ENCODE results near the gene PDILT.
A peak's percentile ranks its signal among the peaks of the same experiment; 100 is the strongest.

Gene PDILT

DNA sequence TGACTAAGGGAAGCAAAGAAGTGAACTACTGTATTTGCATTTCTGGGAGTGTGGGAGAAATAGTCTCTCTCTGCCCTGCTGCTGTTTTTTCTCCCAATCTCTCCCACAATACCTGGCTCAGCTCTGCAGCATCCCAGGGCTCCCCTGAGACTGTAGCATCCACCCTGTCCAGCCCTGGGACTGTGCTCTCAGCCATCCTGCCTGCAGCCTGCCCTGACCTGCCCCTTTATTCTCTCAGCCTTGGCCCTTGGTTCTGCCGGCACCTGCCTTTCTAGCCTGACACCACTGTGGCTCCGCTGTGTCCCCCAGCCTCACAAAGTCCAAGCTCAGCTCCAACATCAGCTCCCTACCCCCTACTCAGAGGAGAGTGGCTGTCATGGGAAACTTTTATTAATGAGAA is 1.9 kb downstream of the PDILT start:
- DNase-seq (ENCODE audit: low spot score): no peak

DNA sequence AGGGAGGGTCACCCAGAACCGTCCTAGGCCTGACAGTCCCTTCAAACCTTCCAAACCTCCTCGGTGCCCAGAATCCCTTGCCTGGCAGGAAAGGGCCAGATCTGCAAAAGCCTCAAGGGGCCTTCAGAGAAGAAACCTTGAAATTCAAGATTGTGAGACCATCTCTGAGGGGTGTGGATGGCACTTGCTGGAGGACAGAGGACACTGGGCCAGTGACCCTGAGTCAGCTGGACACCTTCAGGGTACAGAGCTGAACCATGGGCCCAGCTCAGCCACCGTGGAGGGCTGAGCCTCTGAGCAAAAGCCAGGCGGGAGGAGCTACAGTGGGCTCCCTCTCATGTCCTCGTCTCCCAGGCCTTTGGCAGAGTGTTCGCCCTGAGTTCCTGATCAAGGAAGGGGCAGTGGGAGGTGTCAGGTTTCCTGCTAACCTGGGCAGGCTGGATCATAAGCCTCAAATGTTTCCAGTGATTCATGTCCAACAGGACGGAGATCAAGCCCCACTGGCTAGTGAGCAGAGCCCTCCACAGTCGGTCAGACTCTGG is 3.0 kb downstream of the PDILT start:
- no peak for DNase-seq (ENCODE audit: low spot score)

DNA sequence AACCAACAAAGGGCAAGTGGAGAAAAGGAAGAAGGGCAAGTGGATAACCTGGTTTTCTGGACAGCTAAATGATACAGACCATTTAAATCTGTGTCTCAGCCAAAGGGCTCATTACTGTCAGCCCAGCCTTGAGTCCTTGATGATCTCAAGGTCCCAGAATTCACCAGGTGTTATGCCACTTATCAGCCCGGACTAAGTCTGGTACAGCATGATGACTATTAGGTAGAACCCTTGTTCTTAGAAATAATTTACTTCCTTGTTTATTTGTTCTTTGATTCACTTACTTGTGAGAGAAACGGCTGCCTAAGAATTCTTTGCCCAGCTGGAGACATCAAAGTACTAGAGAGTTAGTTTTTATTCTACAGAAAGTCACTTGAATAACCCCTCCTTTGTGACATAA is 3.5 kb downstream of the PDILT start:
- no peak for DNase-seq (ENCODE audit: low spot score)

DNA sequence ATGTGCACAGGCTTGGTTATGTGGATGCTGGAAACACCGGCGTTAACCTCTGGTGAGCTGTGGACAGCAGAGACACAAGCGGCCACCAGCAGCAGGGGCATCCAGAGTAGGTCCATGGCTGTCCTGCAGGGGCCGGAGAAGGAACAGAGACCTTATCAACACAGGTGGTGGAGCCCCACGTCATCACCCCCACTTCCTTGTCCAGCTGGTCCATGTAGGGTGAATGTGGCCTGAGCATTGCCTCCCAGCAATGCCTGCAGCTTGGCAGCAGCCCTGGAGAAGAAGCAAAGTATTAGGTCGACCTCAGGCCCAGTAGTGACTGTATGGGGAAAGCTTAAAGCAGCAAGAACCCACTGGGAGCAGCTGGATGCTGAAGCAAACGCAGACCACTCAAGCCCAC is 5.4 kb downstream of the PDILT start:
- no peak for DNase-seq (ENCODE audit: low spot score)

DNA sequence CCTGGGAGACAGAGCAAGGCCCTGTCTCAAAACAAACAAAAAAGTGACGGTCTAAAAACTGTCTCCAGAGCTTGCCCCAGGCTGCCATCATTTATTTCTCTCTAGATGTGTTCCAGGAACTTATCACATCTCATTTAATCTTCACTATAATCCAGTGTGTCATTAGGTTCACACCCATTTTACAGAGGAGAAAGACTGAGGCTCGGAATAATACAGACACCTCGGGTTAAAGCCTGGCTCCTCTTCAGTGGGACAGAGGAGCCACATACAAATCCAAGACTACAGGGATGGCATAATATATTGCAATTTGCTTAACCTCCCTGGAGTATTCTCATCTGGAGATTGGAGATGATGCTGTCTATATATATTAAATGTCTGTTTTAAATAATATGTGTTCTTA is 5.9 kb downstream of the PDILT start:
- no peak for DNase-seq (ENCODE audit: low spot score)

DNA sequence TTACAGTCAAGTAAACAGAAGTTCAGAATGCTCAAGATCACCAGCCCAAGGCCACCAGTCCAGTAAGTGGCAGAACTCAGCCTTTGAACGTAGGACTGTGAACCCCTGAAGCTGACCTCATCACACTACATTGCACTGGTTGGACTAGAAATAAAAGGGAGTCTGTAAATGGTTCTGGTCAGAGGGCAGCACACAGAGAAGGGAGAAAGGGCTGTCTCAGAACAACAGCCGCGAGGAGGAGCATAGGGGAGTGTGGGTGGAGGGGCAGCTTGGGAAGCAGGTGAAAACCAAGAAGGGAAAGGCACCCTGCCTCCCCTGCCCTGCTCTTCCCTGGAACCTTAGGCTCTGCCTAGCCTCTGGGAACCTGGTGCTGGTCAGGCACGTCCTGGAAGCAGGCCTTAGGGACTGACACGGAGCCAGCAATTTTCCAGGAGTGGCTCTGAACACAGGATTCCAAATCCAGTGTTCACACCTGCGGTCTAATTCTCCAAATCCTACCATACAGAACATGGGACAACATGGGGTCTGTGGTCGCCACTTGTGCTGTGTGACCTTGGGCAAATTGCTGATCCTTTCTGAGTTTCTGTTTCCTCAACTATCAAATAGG is 7.0 kb downstream of the PDILT start:
- no peak for DNase-seq (ENCODE audit: low spot score)

DNA sequence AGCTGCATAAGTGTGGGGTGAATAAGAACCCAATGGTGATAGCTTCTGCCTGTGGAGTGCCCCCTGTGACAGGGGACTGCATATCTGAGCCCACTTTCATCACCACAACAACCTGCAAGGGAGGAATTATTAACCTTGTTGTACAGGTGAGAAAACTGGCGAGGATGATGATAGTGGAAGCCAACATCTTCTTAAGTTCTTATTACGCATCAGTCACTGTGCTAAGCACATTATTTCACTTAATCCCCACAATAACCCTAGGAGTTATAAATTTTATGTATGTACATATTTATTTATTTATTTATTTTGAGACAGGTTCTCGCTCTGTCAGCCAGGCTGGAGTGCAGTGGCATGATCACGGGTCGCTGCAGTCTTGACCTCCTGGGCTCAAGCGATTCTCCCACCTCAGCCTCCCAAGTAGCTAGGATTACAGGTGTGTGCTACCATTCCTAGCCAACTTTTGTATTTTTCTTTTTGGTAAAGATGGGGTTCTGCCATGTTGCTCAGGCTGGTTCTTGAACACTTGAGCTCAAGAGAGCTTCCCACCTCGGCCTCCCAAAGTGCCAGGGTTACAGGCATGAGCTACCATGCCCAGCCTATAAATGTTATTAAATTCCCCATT is 7.6 kb downstream of the PDILT start:
- DNase-seq (ENCODE audit: low spot score): no peak

DNA sequence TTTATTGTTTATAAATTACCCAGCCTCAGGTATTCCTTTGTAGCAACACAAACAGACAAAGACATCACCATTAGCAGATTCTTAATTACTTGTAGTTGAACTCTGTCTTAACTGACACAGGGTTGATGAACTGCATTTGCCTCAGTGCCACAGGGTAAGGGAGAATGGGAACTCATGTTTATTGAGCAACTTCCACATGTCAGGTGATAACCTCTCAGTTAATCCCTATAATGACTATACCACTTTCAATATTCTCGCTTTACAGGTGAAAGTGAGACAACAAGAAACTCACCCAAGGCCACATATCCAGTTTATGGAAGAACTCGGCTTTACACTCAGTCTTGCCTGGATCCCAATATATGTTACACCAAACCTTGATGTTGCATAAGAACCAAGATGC is 8.6 kb downstream of the PDILT start:
- DNase-seq (ENCODE audit: low spot score): no peak

DNA sequence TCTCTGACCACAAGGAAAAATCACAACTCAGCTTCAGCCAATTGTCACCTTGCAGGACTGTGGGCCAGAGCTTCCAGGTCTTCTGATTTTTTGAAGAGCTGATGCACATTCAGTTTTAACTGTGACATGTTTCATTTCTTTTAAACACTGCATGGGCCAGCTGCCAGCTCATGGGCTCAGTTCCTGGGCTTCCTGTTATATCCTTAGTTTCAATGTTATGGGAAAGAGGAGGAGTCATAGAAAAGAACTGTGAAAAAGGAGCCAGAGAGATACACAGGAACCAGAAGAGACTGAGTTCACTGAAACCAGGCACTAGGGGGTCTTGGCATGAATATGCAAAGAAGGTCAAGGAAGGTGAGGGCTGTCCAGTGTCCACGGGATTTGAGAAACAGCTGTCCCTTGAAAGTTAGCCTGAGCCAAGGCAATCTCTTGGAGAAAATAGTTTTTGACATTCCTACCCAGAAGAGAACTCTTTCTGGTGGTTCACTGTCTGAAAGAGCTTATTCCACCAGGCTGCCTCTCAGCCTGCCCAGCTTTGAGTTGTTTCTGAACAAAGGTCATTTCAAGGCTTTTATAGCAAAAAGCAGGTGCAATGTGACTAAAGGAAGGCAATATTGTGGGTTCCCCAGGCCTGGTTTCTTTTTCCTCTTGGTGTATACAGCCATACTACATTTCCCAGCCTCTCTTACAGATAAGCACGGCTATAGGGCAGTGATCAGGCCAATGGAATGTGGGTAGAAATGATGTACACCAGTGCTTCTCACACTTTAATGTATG is 10.5 kb downstream of the PDILT start:
- DNase-seq (ENCODE audit: low spot score): no peak

DNA sequence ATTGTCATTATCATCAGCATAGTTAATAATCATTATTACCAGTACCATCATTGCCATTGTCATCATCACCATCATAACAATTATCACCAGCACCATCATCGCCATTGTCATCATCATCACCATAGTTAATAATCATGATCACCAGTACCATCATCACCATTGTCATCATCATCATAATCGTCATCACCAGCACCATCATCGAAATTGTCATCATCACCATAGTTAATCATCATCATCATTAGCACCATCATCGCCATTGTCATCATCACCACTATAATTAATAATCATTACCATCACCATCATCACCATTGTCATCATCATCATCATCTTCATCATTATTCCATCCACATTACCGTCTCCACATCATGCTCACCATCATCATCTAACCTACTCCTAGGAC is 13.5 kb downstream of the PDILT start:
- DNase-seq (ENCODE audit: low spot score): no peak

DNA sequence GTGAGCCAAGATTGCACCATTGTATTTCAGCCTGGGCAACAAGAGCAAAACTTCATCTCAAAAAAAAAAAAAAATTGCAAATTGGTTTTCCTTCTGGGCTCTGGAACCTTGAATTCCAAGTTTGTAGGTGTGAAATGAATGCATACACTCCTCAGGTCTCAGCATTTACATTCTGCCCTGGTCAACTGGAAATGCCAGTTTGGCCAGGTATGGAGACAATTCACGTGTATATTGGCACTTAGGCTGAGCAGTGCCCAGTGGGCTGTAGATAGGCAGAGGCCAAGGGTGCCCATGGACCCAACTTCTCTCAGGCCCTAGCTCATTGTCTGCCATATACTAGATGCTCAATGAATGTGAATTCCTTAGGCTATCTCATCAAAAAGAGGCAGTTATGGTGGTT is 15.7 kb downstream of the PDILT start:
- DNase-seq (ENCODE audit: low spot score): no peak

DNA sequence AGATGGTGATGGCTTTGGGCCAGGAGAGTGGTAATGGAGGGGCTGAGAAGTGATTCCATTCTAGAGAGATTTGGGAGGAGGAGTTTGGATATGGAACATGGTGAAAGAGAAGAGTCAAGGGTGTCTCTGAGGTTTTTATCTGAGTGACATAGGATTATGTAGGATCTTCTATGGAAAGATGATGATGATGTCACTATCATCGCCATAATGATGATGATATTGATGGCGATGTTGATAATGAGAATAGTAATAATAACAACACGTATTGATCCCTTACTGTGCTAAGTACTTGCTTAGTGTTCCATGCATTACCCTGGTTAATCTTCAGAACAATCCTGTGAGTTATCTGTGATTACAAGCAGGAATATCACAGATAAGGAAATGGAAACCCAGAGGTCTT is 16.6 kb downstream of the PDILT start:
- DNase-seq (ENCODE audit: low spot score): no peak

DNA sequence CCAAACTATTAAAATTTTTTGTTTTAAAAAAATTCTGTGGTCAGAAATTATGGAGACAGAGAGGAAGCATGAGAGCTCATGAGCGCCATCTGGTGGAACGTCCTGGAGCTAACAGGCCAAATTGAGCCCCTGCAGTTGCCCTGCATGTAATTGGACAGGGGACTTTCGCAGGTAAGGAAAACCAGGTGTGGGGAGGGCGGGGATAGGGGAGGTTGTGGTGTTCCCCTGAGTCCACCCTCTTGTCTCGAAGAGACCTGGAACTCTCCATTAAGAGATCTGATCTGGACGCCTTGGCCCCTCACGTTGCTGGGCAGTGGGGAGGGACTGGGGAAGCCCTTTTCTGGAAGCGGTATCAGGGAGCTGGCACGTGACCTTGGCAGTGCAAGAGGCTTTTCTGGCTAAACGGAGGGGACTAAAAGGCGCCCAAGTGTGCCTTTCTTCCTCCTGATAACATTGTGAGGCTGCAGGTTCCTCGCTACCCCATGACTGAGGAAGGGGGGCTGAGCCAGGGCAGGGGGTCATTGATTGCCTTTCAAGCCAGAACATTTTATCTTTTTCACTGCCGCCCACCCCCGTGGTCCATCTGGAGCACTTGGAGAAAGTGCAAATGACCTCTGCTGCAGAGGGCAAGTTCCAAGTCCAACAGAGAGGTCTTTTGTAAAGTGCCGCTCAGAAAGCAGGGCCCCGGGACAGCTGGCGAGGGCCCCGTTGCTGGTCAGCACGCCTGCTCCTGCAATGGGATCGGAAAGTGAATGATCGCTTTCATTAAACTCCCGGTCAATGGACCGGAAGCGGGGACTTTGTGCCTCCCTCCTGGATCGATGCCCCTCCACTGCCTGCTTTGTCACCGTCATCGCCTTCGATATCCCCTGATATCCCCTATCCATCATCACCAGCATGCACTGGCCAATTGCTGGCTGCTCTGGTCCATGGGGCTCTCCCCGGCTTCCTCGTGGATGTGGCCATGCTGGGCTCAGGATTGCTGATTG is 18.4 kb downstream of the PDILT start:
- DNase-seq (ENCODE audit: low spot score): peak; percentile 41

DNA sequence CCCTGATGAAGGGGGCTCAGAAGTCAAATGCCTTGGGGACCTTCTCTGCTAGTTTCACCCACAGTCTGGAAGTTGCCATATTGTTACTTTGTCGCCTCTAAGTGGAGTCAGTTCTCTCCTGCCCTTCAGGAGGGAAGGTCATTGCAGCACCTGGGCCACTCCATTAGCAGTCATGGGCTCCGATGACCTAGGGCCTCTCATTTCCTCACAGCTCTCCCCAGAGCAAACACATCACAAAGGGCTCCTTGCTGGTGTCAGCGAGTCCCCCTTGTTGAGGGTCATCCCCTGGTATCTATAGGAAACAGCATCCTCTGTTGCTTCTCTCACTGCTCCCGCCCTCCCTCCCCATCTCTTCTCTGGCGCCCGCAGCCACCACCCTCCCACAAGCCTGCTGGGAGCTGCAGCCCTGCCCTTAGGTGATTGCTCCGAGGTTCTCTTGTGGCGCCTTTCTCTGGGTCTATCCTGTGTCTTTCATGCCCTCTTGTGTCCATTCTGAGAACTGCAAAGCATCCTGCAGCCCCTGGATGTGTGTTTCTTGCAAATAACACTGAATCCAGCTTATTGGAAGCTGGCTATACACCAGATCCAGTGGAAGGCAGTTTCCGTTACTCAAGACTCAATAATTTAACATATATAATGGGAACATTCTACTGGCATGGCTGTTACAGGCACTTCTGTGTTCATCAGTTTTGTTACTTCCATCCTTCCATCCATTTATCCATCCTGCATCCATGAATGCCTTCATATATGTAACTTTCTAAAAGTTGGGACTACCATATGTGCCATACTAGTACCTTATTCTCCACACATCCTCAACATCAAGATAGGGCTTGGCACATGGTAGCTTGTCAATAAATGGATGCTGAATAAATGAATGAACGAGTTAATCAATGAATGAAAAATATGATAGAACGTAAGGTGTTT is 21.2 kb downstream of the PDILT start:
- peak; percentile 70 for DNase-seq (ENCODE audit: low spot score)

DNA sequence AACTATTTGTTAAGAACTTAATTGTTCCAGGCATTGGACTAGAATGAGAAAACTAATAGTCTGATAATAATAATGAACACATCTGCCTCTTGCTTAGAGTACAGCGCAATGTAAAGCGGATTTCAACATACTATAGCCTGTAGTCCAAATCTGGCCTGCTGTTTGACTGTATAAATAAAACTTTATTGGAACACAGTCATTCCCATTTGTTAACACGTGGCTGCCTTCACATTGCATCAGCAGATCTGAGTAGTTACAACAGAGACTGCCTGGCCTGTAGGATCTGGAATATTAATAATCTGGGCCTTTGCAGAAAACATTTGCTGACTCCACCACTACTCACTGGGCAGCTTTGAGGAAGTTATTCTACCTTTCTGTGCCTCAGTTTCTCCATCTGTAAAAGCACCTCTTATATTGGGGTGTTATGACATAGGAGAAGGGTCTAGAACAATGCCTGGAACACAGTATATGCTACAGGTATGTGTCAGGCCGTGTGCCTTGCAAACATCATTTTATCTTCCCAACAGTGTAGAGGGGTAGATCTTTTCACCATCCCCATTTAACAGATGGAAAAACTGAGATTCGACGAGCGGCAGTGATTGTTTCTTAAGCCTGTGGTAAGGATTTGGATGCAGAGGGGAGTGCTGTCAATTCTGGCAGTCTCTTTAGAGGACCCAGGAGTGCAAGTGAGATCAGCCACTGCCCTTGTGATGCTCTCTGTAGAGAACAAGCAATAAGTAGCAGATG is 22.2 kb downstream of the PDILT start:
- DNase-seq (ENCODE audit: low spot score): no peak

DNA sequence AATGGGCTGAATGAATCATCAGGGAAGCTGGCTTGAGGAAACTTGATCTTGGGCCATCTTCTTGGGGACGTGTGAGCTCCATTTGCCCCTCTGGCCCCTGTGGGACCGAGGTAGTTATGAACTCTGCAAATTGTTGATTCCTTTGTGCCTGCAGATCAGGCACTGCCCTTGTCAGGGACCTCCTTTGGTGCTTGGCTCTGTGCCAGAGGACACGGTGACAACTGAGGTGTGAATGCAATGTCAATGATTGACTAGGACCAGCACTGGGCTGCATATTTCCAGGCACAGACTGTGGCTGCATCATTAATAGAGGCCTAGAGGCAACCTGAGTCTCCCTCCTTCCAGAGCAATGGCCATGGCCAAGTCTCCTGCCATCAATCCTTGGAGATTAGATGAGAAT is 23.8 kb downstream of the PDILT start:
- DNase-seq (ENCODE audit: low spot score): no peak

DNA sequence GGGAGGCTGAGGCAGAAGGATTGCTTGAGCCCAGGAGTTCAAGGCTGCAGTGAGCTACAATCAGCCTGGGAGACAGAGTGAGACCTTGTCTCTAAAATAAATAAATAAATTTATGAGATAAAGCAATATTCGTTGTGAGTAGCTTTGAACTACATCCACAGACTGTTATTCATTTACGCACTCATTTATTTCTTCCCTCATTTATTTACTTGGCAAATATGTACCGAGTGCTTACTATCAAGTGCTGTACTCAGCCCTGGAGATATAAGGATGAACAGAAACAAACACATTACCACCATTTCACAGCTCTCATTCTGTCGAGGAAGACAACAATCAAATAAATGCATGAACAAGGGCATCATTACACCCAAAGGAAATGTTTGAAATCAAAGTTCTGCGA is 27.4 kb downstream of the PDILT start:
- no peak for DNase-seq (ENCODE audit: low spot score)

DNA sequence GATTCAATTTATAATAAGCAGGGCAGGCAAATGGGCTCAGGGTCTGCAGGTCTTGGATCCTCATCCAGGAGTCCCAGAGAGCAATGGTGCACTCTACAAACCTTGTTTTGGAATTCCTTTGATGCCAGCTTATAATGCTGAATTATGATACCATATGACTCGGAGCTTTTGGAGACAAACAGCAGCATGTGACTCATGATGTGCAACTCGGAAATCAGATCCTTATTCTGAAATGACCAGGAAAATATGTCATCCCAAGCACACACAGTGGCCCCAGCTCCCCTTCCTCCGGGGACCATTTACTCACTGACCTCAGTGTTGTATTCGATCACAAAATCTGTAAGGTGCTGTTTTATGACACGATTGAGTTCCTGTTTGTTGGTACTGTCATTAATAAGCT is 31.8 kb downstream of the PDILT start:
- DNase-seq (ENCODE audit: low spot score): no peak

DNA sequence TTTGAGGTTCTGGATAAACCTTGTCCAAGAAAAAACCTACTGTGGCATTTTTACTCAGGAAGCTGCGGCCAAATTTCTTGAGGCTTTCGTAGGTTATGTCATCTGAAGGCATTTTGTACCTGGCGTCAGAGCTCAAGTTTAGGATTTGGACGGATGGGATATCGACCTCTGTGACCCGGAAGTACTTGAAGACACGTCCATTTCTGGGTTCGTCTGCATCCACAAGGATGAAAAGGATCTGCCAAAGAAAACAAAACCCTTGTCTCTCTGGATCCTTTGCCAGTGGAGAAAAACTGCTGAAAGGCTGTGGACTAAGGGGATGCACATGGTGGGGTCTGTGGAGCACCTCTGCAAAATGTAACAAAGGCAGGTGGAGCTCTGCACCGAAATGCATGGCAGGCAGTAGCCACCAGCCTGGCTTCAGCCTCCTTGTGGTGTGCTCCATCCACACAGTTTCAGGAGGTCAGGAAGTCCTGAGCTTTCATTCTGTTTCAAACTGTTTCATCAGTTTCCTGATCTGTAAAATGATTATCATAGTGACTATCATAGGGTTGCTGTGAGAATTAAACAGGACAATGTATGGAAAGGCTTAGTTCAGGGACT is 35.0 kb downstream of the PDILT start:
- no peak for DNase-seq (ENCODE audit: low spot score)

DNA sequence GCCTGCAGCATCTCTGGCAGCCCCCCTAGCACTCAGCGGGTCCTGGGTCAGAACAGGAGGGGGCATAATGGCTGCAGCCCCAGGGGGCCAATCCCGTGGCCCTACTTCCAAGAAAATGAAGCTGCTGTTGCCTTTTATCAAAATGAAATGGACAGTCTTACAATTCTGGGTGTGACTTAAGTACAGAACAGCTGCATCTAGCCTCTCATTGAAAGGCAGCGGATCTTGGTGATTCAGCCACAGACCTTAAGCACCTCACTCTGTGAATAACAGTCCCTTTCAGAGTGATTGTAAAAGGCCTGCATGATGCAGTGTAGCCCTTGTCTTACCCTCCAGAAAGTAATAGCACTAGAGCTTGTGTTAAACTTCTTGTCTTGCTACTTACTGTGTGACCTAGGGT is 40.5 kb downstream of the PDILT start:
- no peak for DNase-seq (ENCODE audit: low spot score)
